Measurements from ENCODE around the gene DCUN1D3.
A peak's percentile ranks its signal among the peaks of the same experiment; 100 is the strongest.

DCUN1D3 gene

DNA sequence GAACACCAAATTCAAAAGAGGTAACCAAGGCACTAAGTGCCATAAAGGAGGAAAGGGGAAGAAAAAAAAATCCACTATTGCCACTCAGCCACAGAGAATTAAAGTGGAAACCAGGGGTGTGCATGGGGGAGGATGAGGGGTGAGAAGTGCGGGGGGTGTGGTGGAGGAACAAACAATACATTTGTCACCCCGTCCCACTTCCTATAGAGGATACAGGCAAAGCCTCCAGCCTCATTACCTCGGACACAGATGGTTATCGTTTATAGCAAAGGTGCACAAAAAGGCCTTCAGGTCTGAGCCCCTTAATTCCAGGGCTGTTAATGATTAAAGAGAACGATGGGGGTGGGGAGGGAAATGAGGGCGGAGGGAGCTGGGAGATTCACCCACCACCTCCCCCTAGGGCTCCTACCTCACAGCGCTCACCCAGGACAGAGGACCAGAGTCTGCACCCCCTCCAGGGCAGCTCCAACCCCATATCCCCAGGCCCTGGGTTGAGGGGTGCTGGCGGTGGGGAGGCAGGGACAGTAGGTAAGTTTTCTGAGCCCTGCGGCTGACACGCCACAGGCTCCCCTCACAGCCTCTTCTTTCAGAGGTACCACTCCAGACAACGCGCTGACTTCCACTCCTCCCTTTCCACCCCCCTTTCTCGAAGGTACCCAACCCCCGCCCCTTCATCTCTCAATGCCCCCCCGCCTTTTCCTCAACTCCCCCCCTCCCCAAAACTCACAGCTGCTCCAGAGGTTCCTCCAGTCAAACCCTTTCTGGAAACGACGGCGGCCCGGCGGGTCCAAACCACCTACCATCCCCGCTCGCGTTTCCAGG lies 470 bp downstream of the DCUN1D3 start:
- ChIA-PET CTCF (interaction anchor here (1.3 to 3.0 kb wide), 3 partner anchors 49 to 401 kb away, joined by 3 to 14 read pairs (median 3); no protein-coding TSS in a partner anchor), POLR2A (interaction anchor here (0.6 to 2.6 kb wide), 12 partner anchors 10 to 201 kb away, joined by 3 to 12 read pairs (median 4); partner anchors contain the start of genes ERI2 and REXO5)
- H3K4me3 ChIP-seq (ENCODE audit: low read depth, low read length), result peak overlapping the region; percentile 94
- no peak for DNase-seq (ENCODE audit: low read depth, low spot score)
- TF ChIP-seq CTCF (IDR thresholded peaks at IDR 0.05; ENCODE audit: insufficient read depth, low read length, missing control alignments), result no peak

DNA sequence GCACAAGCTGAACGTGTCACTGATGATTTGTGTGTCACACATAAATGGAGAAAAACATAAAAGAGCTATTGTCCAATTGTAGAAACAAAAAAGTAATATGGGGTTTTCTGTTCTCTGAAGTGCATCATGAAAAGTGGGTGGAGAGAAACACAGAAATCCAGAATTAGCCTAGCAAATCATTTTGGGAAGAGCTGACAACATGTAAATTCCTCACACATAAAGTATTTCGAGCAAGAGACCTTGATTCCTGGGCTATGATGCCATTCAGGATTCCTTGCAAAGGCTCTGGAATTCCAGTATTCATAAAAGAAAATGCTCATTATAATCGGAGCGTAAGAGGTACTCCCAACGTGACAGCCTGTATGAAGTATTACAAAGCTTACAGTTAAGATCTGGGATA lies 1.1 kb downstream of the DCUN1D3 start:
- ChIA-PET POLR2A (interaction anchor here (0.6 to 2.6 kb wide), 5 partner anchors 12 to 52 kb away, joined by 3 to 12 read pairs (median 4); no protein-coding TSS in a partner anchor), CTCF (interaction anchor here (0.7 to 3.0 kb wide), 4 partner anchors 11 to 402 kb away, joined by 3 to 14 read pairs (median 3); no protein-coding TSS in a partner anchor)
- H3K4me3 ChIP-seq (ENCODE audit: low read depth, low read length), result peak overlapping the region; percentile 94
- peak; percentile 73 for DNase-seq (ENCODE audit: low read depth, low spot score)
- TF ChIP-seq CTCF (IDR thresholded peaks at IDR 0.05; ENCODE audit: insufficient read depth, low read length, missing control alignments), result no peak

DNA sequence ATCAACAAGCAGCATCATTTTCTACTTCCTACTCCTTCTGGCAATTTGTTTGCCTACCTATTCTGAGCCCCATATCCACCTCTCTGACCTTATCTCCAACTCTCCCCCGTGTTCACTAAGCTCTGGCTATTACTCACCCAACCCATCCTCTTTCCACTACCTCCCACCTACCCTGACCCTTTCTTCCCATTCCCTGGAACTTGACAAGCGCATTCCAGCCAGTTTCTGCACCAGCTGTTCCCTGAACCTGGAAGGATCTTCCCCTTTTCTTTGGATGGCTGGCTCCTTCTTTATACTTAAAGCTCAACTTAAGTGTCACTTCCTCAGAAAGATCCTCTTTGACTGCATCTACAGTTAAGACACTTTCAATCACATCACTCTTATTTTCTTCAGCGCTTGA lies 2.2 kb downstream of the DCUN1D3 start:
- H3K4me3 ChIP-seq (ENCODE audit: low read depth, low read length), result peak overlapping the region; percentile 6; the same call in 1 of the 2 replicates
- no peak for DNase-seq (ENCODE audit: low read depth, low spot score)
- POLR2A ChIA-PET, result no interaction called here
- CTCF ChIA-PET, result interaction anchor here (1.0 to 1.6 kb wide), 5 partner anchors 9 to 403 kb away, joined by 3 to 6 read pairs (median 3); no protein-coding TSS in a partner anchor
- TF ChIP-seq CTCF (IDR thresholded peaks at IDR 0.05; ENCODE audit: insufficient read depth, low read length, missing control alignments), result no peak

GRCh38 chr16:20897253-20897897 lies 2.8 kb downstream of the DCUN1D3 start:
- CTCF ChIA-PET, result interaction anchor here (1.0 to 1.6 kb wide), 3 partner anchors 9 to 184 kb away, joined by 3 to 6 read pairs (median 4); no protein-coding TSS in a partner anchor
- no peak for DNase-seq (ENCODE audit: low read depth, low spot score)
- TF ChIP-seq CTCF (IDR thresholded peaks at IDR 0.05; ENCODE audit: insufficient read depth, low read length, missing control alignments), result no peak
- POLR2A ChIA-PET, result no interaction called here
- H3K4me3 ChIP-seq (ENCODE audit: low read depth, low read length), result no peak overlapping the region; the same call in 1 of the 2 replicates

GRCh38 chr16:20894388-20894787 lies 5.8 kb downstream of the DCUN1D3 start:
- no peak for TF ChIP-seq CTCF (IDR thresholded peaks at IDR 0.05; ENCODE audit: insufficient read depth, low read length, missing control alignments)
- DNase-seq (ENCODE audit: low read depth, low spot score), result no peak
- CTCF ChIA-PET, result interaction anchor here (1.4 to 1.7 kb wide), 2 partner anchors 16 to 45 kb away, joined by 3 to 5 read pairs; no protein-coding TSS in a partner anchor
- H3K4me3 ChIP-seq (ENCODE audit: low read depth, low read length), result no peak overlapping the region
- POLR2A ChIA-PET, result no interaction called here

Data from AG04449 (cell line).